Neutrophil (primary cell): ENCODE data around the gene CHURC1.

ENCODE experiments used
- H3K27ac ChIP-seq: fragments of 200-600 bp; sonication (generic); 2 replicates; pipeline ENCODE4 v1.5.1; 2016; ENCODE audit warnings: mild to moderate bottlenecking, moderate library complexity
- H3K27me3 ChIP-seq: fragments of 200-600 bp; sonication (generic); 2 replicates; pipeline ENCODE4 v1.6.0; 2016; ENCODE audit warnings: mild to moderate bottlenecking
- H3K36me3 ChIP-seq: fragments of 200-600 bp; sonication (generic); 2 replicates; pipeline ENCODE4 v1.5.1; 2017
- H3K4me1 ChIP-seq, 2 experiments: fragments of 200-600 bp in 1 of 2; sonication (generic) in 1 of 2; 1 replicate in 1 of 2; 2 replicates in 1 of 2; pipeline versions ENCODE4 v1.5.1 to v1.6.1; 2013 to 2016; ENCODE audit warnings: low read depth in 1 of 2, low read length in 1 of 2, mild to moderate bottlenecking in 1 of 2, moderate library complexity in 1 of 2; ENCODE audit not compliant: control insufficient read depth in 1 of 2, insufficient read depth in 1 of 2
- H3K4me3 ChIP-seq, 2 experiments: fragments of 200-600 bp in 1 of 2; sonication (generic) in 1 of 2; 1 replicate in 1 of 2; 2 replicates in 1 of 2; pipeline ENCODE4 v1.5.1; 2013 to 2016; ENCODE audit warnings: low read depth in 1 of 2, low read length in 1 of 2, mild to moderate bottlenecking in 1 of 2, moderate library complexity in 1 of 2
- H3K9me3 ChIP-seq: fragments of 200-600 bp; sonication (generic); 2 replicates; pipeline ENCODE4 v1.5.1; 2016
- TF ChIP-seq, protein P1 (sequence below): fragments of 200-600 bp; sonication (generic); IDR thresholded peaks from 2 replicates; pipeline ENCODE4 v1.5.1; 2016; ENCODE audit warnings: antibody characterized with exemption

Gene CHURC1

DNA sequence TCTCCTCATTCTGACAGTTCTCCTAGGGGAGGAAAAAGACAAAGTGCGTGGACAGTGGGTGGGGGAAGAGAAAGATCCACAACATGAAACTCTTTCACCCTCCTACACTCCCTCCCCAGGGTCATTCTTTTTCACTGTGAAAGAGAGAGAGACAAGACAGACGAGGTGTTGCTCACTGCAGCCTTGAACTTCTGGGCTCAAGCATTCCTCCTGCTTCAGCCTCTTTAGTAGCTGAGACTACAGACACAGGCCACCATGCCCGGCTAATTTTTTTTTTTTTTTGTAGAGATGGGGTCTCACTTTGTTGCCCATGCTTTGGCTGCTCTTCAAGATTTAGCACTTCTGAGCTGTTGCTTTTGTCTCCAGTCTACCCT is 25.5 kb downstream of the CHURC1 start:
- Histone ChIP-seq H3K27ac (no peak overlapping the region), H3K9me3 (no peaks in the 10 kb centered on the region), H3K4me3 (no peak overlapping the region), H3K4me1 (peaks cover 12 to 28% of the 10 kb centered on the region in 2 experiments), H3K36me3 (peaks cover 56% of the 10 kb centered on the region), H3K27me3 (no peaks in the 10 kb centered on the region)
- TF ChIP-seq, protein P1, sequence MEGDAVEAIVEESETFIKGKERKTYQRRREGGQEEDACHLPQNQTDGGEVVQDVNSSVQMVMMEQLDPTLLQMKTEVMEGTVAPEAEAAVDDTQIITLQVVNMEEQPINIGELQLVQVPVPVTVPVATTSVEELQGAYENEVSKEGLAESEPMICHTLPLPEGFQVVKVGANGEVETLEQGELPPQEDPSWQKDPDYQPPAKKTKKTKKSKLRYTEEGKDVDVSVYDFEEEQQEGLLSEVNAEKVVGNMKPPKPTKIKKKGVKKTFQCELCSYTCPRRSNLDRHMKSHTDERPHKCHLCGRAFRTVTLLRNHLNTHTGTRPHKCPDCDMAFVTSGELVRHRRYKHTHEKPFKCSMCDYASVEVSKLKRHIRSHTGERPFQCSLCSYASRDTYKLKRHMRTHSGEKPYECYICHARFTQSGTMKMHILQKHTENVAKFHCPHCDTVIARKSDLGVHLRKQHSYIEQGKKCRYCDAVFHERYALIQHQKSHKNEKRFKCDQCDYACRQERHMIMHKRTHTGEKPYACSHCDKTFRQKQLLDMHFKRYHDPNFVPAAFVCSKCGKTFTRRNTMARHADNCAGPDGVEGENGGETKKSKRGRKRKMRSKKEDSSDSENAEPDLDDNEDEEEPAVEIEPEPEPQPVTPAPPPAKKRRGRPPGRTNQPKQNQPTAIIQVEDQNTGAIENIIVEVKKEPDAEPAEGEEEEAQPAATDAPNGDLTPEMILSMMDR: no peak

GRCh38 chr14:64940336-64940910 is 26.2 kb downstream of the CHURC1 start:
- TF ChIP-seq, protein P1: no peak
- H3K9me3 ChIP-seq: no peaks in the 10 kb centered on the region
- H3K27ac ChIP-seq: no peak overlapping the region
- peaks cover 12 to 29% of the 10 kb centered on the region in 2 experiments for H3K4me1 ChIP-seq
- H3K4me3 ChIP-seq: no peak overlapping the region
- no peaks in the 10 kb centered on the region for H3K27me3 ChIP-seq
- H3K36me3 ChIP-seq: peaks cover 53% of the 10 kb centered on the region

DNA sequence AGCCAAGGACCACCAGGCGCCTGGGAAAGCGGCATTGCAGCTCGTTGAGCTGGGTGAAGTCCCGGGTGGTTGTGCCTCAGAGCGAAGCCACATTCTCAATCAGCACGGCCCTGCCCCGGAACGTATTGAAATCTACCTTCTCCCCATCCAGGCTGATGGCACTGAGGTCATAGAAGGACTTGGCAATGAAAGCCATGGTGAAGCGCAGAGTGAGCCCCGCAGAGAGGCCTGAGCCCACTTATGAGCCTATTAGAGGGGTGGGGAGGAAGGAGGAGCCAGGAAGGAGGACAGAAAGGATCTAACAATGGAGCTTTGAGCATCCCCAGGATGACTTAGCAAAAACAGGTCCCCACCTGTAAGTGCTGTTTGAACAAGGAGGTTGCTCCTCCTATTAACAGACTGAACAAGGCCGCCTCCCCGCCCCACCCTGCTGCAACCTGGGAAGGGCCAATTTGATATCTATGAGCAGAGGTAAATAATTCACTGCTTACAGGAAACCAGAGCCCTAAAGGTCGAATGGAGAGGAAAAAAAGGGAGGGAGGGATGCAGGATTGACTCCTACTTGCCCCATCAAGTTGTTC is 28.4 kb downstream of the CHURC1 start, which contains the start of gene GPX2:
GPX2 (minus strand) TSS at position 215 of the 581 bp plus-strand sequence; CDS start at position 196, 19 bp downstream.
- H3K4me3 ChIP-seq: no peak within 1 kb of the TSS
- peak within 1 kb of the TSS; percentile 58 for H3K27ac ChIP-seq
- no peaks in the 10 kb centered on the region for H3K27me3 ChIP-seq
- peaks cover 30 to 51% of the 10 kb centered on the region in 2 experiments for H3K4me1 ChIP-seq
- TF ChIP-seq, protein P1: no peak
- H3K9me3 ChIP-seq: no peaks in the 10 kb centered on the region
- peaks cover 43% of the 10 kb centered on the region for H3K36me3 ChIP-seq

DNA sequence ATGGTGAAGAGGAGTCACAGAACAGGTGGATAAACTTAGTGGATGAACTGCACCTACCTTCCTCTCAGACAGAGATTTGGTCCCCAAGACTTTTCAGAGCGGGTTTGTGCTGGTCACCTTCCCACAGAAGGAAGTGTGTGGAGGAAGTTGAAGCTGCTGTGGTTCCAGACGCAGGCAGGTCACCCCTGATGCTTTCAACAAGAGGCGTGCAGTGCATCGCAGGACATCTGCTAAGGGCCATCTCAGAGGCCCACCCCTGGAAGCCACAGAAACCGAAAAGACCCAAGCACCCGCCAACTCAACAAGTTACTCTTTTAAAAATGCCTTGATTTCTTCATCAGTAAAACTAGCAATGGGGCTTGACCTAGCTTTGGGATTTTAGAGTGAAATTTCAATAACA is 29.3 kb downstream of the CHURC1 start:
- peaks cover 41% of the 10 kb centered on the region for H3K36me3 ChIP-seq
- no peaks in the 10 kb centered on the region for H3K9me3 ChIP-seq
- TF ChIP-seq, protein P1: no peak
- peak overlapping the region; percentile 58 for H3K27ac ChIP-seq
- no peak overlapping the region for H3K4me3 ChIP-seq
- peaks cover 33 to 59% of the 10 kb centered on the region in 2 experiments for H3K4me1 ChIP-seq
- no peaks in the 10 kb centered on the region for H3K27me3 ChIP-seq

DNA sequence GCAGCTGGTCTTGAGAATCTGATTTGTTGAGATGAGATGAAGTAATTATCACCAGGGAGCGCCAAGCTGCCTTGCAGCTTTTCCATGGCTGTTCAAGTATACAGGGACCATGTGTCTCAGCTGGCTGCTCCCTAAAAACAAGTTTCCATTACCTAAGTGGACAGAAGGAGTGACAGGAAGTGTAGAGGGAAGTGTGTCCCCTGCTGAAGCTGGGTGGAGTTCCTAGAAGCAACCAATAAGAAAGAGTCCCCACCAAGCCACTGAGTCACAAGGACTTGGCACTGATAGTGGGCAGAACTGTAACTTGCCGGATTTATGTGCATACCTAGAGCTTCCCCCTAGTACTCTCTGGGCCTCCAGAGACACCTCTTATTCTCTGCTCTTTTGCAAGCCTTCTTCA is 29.8 kb downstream of the CHURC1 start:
- H3K27me3 ChIP-seq: no peaks in the 10 kb centered on the region
- TF ChIP-seq, protein P1: no peak
- peak overlapping the region; percentile 58 for H3K27ac ChIP-seq
- H3K4me3 ChIP-seq: no peak overlapping the region
- peaks cover 41% of the 10 kb centered on the region for H3K36me3 ChIP-seq
- no peaks in the 10 kb centered on the region for H3K9me3 ChIP-seq
- H3K4me1 ChIP-seq: peaks cover 33 to 59% of the 10 kb centered on the region in 2 experiments
